PC-3 (cell line): ENCODE data around the gene KIF13A. TPM values are rescaled to one million over a fixed set of nuclear protein-coding genes. Genes with fewer than 3 reads are reported as not detected.

ENCODE experiments used
- ATAC-seq: fragments of 200-7000 bp; cut with Tn5 transposase; 2 replicates; pipeline ENCODE4 v1.9.1; 2020; ENCODE audit warnings: mild to moderate bottlenecking, moderate library complexity
- BruUV-seq: library from RNA; stranded (reverse); fragments of 400-500 nt; replicated peaks from 2 replicates; lab custom pipeline; 2021; lab: Mats Ljungman, UMichigan
- CTCF ChIA-PET: fragments of 300-600 bp; sonication (Branson Sonifier 250); formaldehyde crosslinking; loops from one replicate; lab custom pipeline; 2022; ENCODE audit warnings: antibody characterized with exemption; lab: Charles Lee
- POLR2A ChIA-PET: fragments of 300-600 bp; sonication (Branson Sonifier 250); formaldehyde crosslinking; loops from one replicate; lab custom pipeline; 2022; ENCODE audit warnings: antibody characterized with exemption; ENCODE audit not compliant: unreplicated experiment; lab: Charles Lee
- DNase-seq: peaks from one replicate; pipeline ENCODE4 v3.0.0-alpha.2; 2015
- H2AFZ ChIP-seq: fragments of 300-600 bp; sonication (generic); 2 replicates; pipeline ENCODE4 v1.6.0; 2016; ENCODE audit warnings: antibody characterized with exemption, low read length
- H3F3A ChIP-seq: fragments of 300-600 bp; sonication (generic); one replicate; pipeline ENCODE4 v1.6.0; 2017; ENCODE audit warnings: antibody characterized with exemption, low read length, control low read depth, mild to moderate bottlenecking; ENCODE audit not compliant: unreplicated experiment
- H3K27ac ChIP-seq: fragments of 300-600 bp; sonication (generic); 2 replicates; pipeline ENCODE4 v1.5.1; 2016; ENCODE audit warnings: mild to moderate bottlenecking, low read length
- H3K27me3 ChIP-seq: fragments of 300-600 bp; sonication (generic); 2 replicates; pipeline ENCODE4 v1.6.1; 2016; ENCODE audit warnings: low read length, mixed read lengths
- H3K36me3 ChIP-seq: fragments of 300-600 bp; sonication (generic); 2 replicates; pipeline ENCODE4 v1.6.1; 2016; ENCODE audit warnings: low read depth, mixed run types, low read length, mixed read lengths
- H3K4me1 ChIP-seq: fragments of 300-600 bp; sonication (generic); 2 replicates; pipeline ENCODE4 v1.5.1; 2016; ENCODE audit warnings: low read length; ENCODE audit not compliant: insufficient read depth
- H3K4me2 ChIP-seq: fragments of 300-600 bp; sonication (generic); 2 replicates; pipeline ENCODE4 v1.6.0; 2016; ENCODE audit warnings: low read length
- H3K4me3 ChIP-seq: fragments of 300-600 bp; sonication (generic); 2 replicates; pipeline ENCODE4 v1.5.1; 2016; ENCODE audit warnings: mild to moderate bottlenecking, low read length, mixed read lengths
- H3K79me2 ChIP-seq: fragments of 300-600 bp; sonication (generic); 2 replicates; pipeline ENCODE4 v1.6.1; 2017; ENCODE audit warnings: low read length, mixed read lengths
- H3K9ac ChIP-seq: fragments of 300-600 bp; sonication (generic); 2 replicates; pipeline ENCODE4 v1.6.0; 2016; ENCODE audit warnings: mild to moderate bottlenecking, low read length
- H3K9me2 ChIP-seq: fragments of 300-600 bp; sonication (generic); replicated peaks from 2 replicates; pipeline ENCODE4 v1.6.1; 2016; ENCODE audit warnings: mixed run types, low read length, mixed read lengths
- H3K9me3 ChIP-seq: fragments of 300-600 bp; sonication (generic); 2 replicates; pipeline ENCODE4 v1.6.1; 2016; ENCODE audit warnings: low read length, mixed read lengths
- H4K20me1 ChIP-seq: fragments of 300-600 bp; sonication (generic); 2 replicates; pipeline ENCODE4 v1.6.1; 2016; ENCODE audit warnings: low read length, mixed read lengths
- EZH2 ChIP-seq: fragments of 300-600 bp; sonication (generic); IDR thresholded peaks from one replicate; pipeline ENCODE4 v1.6.1; 2017; ENCODE audit warnings: antibody characterized with exemption, mild to moderate bottlenecking, low read length; ENCODE audit not compliant: unreplicated experiment
- EZH2phosphoT487 ChIP-seq: fragments of 300-600 bp; sonication (generic); IDR thresholded peaks from 2 replicates; pipeline ENCODE4 v1.6.1; 2018; ENCODE audit warnings: mild to moderate bottlenecking, antibody characterized with exemption, low read length, borderline replicate concordance
- intact Hi-C: fragments of 100-400 bp; cut with micrococcal nuclease; formaldehyde crosslinking; loops from 2 replicates; pipeline ENCODE4 v1.9.0; 2023
- total RNA-seq: library from RNA; depleted of rRNA; stranded (reverse); fragments of >200 nt; gene quantifications from 2 replicates; pipeline ENCODE4 v1.2.3, GENCODE V29; 2014
- TF ChIP-seq, protein P1 (sequence below): fragments of 300-600 bp; sonication (generic); conservative IDR thresholded peaks from 2 replicates; pipeline ENCODE4 v1.5.1; 2017; ENCODE audit warnings: antibody characterized with exemption, low read depth, mild to moderate bottlenecking, low read length

The KIF13A gene
- total RNA-seq, 1 experiment from 2014 or later, result 21.3 TPM

- no peaks in the 10 kb centered on the region for H3K9me2 ChIP-seq
- H3K27me3 ChIP-seq, result no peaks in the 10 kb centered on the region
- H2AFZ ChIP-seq, result no peak overlapping the region
- no peak overlapping the region for H3K4me3 ChIP-seq
- peaks cover 6% of the 10 kb centered on the region; the same call in 1 of the 2 replicates for H3K36me3 ChIP-seq
- no peak for TF ChIP-seq EZH2phosphoT487
- TF ChIP-seq EZH2, result no peak
- TF ChIP-seq, protein P1, sequence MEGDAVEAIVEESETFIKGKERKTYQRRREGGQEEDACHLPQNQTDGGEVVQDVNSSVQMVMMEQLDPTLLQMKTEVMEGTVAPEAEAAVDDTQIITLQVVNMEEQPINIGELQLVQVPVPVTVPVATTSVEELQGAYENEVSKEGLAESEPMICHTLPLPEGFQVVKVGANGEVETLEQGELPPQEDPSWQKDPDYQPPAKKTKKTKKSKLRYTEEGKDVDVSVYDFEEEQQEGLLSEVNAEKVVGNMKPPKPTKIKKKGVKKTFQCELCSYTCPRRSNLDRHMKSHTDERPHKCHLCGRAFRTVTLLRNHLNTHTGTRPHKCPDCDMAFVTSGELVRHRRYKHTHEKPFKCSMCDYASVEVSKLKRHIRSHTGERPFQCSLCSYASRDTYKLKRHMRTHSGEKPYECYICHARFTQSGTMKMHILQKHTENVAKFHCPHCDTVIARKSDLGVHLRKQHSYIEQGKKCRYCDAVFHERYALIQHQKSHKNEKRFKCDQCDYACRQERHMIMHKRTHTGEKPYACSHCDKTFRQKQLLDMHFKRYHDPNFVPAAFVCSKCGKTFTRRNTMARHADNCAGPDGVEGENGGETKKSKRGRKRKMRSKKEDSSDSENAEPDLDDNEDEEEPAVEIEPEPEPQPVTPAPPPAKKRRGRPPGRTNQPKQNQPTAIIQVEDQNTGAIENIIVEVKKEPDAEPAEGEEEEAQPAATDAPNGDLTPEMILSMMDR, result no peak
- H4K20me1 ChIP-seq, result no peaks in the 10 kb centered on the region
- intact Hi-C loops, result no loop called here
- ChIA-PET POLR2A (no interaction called here), CTCF (no interaction called here)
- BruUV-seq, result no TSS peak
- H3K9ac ChIP-seq, result no peak overlapping the region
- H3F3A ChIP-seq, result no peaks in the 10 kb centered on the region
- DNase-seq (no peak), ATAC-seq (no peak)
- no peak overlapping the region for H3K4me2 ChIP-seq
- no peaks in the 10 kb centered on the region for H3K9me3 ChIP-seq
- no peak overlapping the region for H3K27ac ChIP-seq
- peaks cover 5% of the 10 kb centered on the region; the same call in 1 of the 2 replicates for H3K4me1 ChIP-seq
- H3K79me2 ChIP-seq, result no peaks in the 10 kb centered on the region
These were observed 145.2 kb downstream of the KIF13A start for GRCh38 chr6:17842014-17842776.

GRCh38 chr6:17839513-17840223 lies 147.8 kb downstream of the KIF13A start:
- Histone ChIP-seq H3K9me2 (no peaks in the 10 kb centered on the region), H3K4me1 (peaks cover 5% of the 10 kb centered on the region; the same call in 1 of the 2 replicates), H4K20me1 (no peaks in the 10 kb centered on the region), H2AFZ (no peak overlapping the region), H3K4me3 (no peak overlapping the region), H3K36me3 (peaks cover 20% of the 10 kb centered on the region), H3F3A (no peaks in the 10 kb centered on the region), H3K9me3 (no peaks in the 10 kb centered on the region), H3K79me2 (no peaks in the 10 kb centered on the region), H3K4me2 (no peak overlapping the region), H3K27ac (no peak overlapping the region), H3K27me3 (no peaks in the 10 kb centered on the region), H3K9ac (no peak overlapping the region)
- CTCF ChIA-PET, result no interaction called here
- no TSS peak for BruUV-seq
- TF ChIP-seq EZH2 (no peak), EZH2phosphoT487 (no peak)
- TF ChIP-seq, protein P1, result no peak
- intact Hi-C loops, result no loop called here
- POLR2A ChIA-PET, result no interaction called here
- ATAC-seq (no peak), DNase-seq (no peak)

DNA sequence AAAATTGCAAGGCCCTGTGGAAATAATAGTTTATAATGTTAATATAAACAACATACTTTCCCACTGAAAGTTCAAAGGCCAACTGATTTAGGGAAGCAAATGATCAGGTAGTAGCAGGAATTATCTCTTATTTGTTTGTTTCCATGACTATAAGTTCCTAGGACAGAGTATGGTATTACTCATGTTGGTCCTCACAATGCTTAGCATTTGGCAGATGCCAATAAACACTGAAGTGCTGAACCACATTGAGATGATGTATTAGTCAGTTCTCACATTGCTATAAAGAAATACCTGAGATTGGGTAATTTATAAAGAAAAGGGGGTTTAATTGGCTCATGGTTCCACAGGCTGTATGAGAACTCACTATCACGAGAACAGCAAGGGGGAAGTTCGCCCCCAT lies 151.1 kb downstream of the KIF13A start:
- no peaks in the 10 kb centered on the region for H4K20me1 ChIP-seq
- ATAC-seq (no peak), DNase-seq (no peak)
- H3K79me2 ChIP-seq, result no peaks in the 10 kb centered on the region
- H3K9me3 ChIP-seq, result no peaks in the 10 kb centered on the region
- H3K36me3 ChIP-seq, result peaks cover 20% of the 10 kb centered on the region
- no peak overlapping the region for H2AFZ ChIP-seq
- POLR2A ChIA-PET, result no interaction called here
- H3K4me3 ChIP-seq, result no peak overlapping the region
- H3K9me2 ChIP-seq, result no peaks in the 10 kb centered on the region
- 0 out of 2 replicates have a peak overlapping the region, but pooled peaks have one; percentile 22 for H3K27ac ChIP-seq
- TF ChIP-seq EZH2, result no peak
- TF ChIP-seq, protein P1, result no peak
- TF ChIP-seq EZH2phosphoT487, result no peak
- no peak overlapping the region for H3K9ac ChIP-seq
- BruUV-seq, result no TSS peak
- H3K4me1 ChIP-seq, result peaks cover 11% of the 10 kb centered on the region; the same call in 1 of the 2 replicates
- CTCF ChIA-PET, result no interaction called here
- intact Hi-C loops, result no loop called here
- no peaks in the 10 kb centered on the region for H3K27me3 ChIP-seq
- H3F3A ChIP-seq, result no peaks in the 10 kb centered on the region
- no peak overlapping the region for H3K4me2 ChIP-seq
